ENCODE results near the gene DNAAF3. TPM values are rescaled to one million over a fixed set of nuclear protein-coding genes. Genes with fewer than 3 reads are reported as not detected.

Gene DNAAF3
- 3.6 to 6.9 TPM (median 5.8 TPM) in 5 replicates for total RNA-seq (2022; extraction: Qiagen RNA extraction)

DNA sequence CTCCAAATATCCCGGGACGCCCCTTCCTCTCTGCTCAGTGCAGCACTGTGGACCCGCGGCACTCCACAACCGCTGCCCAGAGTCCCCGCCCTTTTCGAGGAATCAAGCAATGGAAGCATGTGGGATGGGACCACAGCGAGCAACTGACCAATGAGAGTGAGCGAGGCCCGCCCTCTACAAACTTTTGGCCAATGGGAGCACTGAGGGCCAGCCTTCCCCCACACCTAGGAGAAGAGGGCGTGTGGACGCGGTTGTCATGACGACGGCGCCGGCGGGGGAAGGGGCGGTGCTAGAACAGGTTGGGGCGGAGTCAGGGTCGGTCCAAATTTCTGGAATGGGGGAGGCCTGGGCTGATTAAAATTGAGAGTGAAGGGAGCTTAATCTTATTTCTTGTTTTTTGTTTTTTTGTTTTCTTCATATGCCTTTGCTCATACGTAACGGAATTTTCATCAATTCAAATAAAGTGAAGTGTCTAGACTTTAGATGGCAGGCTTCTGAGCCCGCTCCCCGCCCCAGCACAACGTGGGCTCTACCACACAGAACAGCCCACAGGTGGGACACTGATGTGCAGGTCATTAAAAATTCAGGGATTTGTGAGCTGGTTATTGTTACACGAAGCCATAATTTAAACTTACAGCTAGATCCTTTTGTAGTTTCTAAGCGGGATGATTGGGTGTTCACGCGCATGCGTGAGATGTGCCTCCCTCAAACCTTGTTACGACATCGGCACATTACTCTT, at the start of gene DNAAF3:
DNAAF3 (minus strand) TSS at position 84 of the 739 bp plus-strand sequence. CDS start 200 bp downstream, outside the sequence.

GRCh38 chr19:55208880-55209692, 42.7 kb upstream of the DNAAF3 start, which contains the start of gene PTPRH:
Gene PTPRH (minus strand): TSS chr19:55209501. CDS start chr19:55209433, 68 bp downstream.

GRCh38 chr19:55179606-55180484, 13.4 kb upstream of the DNAAF3 start, which contains the start of gene SYT5:
Gene SYT5 (minus strand): TSS chr19:55180289. CDS start chr19:55179041, 1,248 bp downstream.

DNA sequence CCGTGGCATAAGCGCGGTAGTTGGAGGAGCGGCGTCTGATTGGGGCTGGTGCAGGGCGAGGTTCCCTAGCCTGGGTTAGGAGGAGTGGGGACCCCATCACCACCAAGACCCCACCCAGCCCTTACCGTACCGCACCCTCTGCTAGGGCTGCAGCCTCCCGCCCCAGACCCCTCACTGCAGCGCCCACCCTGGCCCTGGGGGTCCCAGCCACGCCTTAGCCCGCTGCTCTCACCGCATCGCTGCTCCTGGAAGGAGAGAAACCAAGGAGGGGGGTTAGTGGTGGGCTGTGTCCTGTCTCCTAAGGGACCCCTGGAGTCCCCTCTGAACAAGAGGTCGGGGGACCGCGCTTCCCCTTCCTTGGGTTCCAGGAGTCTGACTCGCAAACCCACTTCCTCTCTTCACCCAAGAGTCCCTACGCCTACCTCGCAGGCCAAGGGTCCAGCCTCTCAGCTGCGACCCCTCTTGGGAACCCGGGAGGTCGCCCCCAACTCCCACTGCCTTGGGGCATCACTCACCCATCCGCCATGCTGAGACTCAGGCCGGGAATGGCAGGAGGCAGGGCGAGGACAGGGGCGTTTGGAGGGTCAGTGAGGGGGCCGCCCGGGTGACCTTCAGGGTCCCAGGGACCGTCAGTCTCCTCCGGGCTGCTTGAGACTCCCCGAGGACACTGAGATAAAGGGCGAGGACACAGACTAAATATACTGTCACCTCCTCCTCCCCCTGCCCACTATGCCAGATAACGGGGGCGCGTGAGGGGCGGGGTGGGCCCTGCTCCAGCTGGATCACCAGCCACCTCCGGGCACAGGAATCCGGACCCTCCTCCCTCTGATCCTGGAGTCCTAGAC, 9.1 kb downstream of the DNAAF3 start, which contains the start of gene TNNI3:
TNNI3 (minus strand) TSS at position 669 of the 845 bp plus-strand sequence; CDS start at position 526, 143 bp downstream.

GRCh38 chr19:55149078-55150003, 17.1 kb downstream of the DNAAF3 start, which contains the start of gene TNNT1:
Gene TNNT1 (minus strand): TSS chr19:55149206. CDS start chr19:55147157, 2,049 bp downstream.

GRCh38 chr19:55116859-55117662, 49.4 kb downstream of the DNAAF3 start, which contains the start of gene PPP1R12C:
Gene PPP1R12C (minus strand): TSS chr19:55117637. CDS start chr19:55117543, 94 bp downstream.

Other genes with a start within 250 kb of the DNAAF3 start
- not detected in 5 replicates for gene NLRP7, start 219.1 kb downstream of the DNAAF3 start, total RNA-seq (2022; extraction: Qiagen RNA extraction)
- 23.9 to 26.9 TPM (median 25.8 TPM) in 5 replicates for gene NLRP2, start 200.2 kb downstream of the DNAAF3 start, total RNA-seq (2022; extraction: Qiagen RNA extraction)
- 0.15 to 0.24 TPM (median 0.19 TPM) in 4 of 5 replicates, not detected in the other for gene GP6, start 128.3 kb downstream of the DNAAF3 start, total RNA-seq (2022; extraction: Qiagen RNA extraction)
- gene RDH13, start 103.5 kb downstream of the DNAAF3 start, total RNA-seq (2022; extraction: Qiagen RNA extraction), result 15.8 to 31.4 TPM (median 20.9 TPM) in 5 replicates
- 3.4 to 7.4 TPM (median 6.3 TPM) in 5 replicates for gene EPS8L1, start 90.7 kb downstream of the DNAAF3 start, total RNA-seq (2022; extraction: Qiagen RNA extraction)
- gene PPP1R12C, start 49.0 kb downstream of the DNAAF3 start, total RNA-seq (2022; extraction: Qiagen RNA extraction), result 55.7 to 98.5 TPM (median 82.8 TPM) in 5 replicates
- 107 to 150 TPM (median 135 TPM) in 5 replicates for gene TNNT1, start 17.4 kb downstream of the DNAAF3 start, total RNA-seq (2022; extraction: Qiagen RNA extraction)
- gene TNNI3, start 8.9 kb downstream of the DNAAF3 start, total RNA-seq (2022; extraction: Qiagen RNA extraction), result 6.4 to 8.9 TPM (median 7.9 TPM) in 5 replicates
- 3.0 to 6.1 TPM (median 4.4 TPM) in 5 replicates for gene SYT5, start 13.7 kb upstream of the DNAAF3 start, total RNA-seq (2022; extraction: Qiagen RNA extraction)
- 3.5 to 6.0 TPM (median 5.0 TPM) in 5 replicates for gene PTPRH, start 42.9 kb upstream of the DNAAF3 start, total RNA-seq (2022; extraction: Qiagen RNA extraction)
- gene TMEM86B, start 62.1 kb upstream of the DNAAF3 start, total RNA-seq (2022; extraction: Qiagen RNA extraction), result 3.1 to 5.4 TPM (median 3.9 TPM) in 5 replicates
- 81.0 to 117 TPM (median 113 TPM) in 5 replicates for gene PPP6R1, start 92.4 kb upstream of the DNAAF3 start, total RNA-seq (2022; extraction: Qiagen RNA extraction)
- 118 to 150 TPM (median 135 TPM) in 5 replicates for gene HSPBP1, start 113.5 kb upstream of the DNAAF3 start, total RNA-seq (2022; extraction: Qiagen RNA extraction)
- gene BRSK1, start 117.4 kb upstream of the DNAAF3 start, total RNA-seq (2022; extraction: Qiagen RNA extraction), result 2.9 to 4.1 TPM (median 3.0 TPM) in 5 replicates
- gene TMEM150B, start 158.7 kb upstream of the DNAAF3 start, total RNA-seq (2022; extraction: Qiagen RNA extraction), result not detected in 5 replicates
- gene KMT5C, start 173.3 kb upstream of the DNAAF3 start, total RNA-seq (2022; extraction: Qiagen RNA extraction), result 3.6 to 8.3 TPM (median 6.7 TPM) in 5 replicates
- 0.33 to 4.4 TPM (median 1.0 TPM) in 5 replicates for gene COX6B2, start 188.1 kb upstream of the DNAAF3 start, total RNA-seq (2022; extraction: Qiagen RNA extraction)
- 0.05 to 0.22 TPM (median 0.08 TPM) in 5 replicates for gene GARIN5B, start 196.6 kb upstream of the DNAAF3 start, total RNA-seq (2022; extraction: Qiagen RNA extraction)
- 16.3 to 22.0 TPM (median 18.1 TPM) in 5 replicates for gene IL11, start 203.8 kb upstream of the DNAAF3 start, total RNA-seq (2022; extraction: Qiagen RNA extraction)
- 1.1 to 2.4 TPM (median 1.5 TPM) in 5 replicates for gene TMEM190, start 210.2 kb upstream of the DNAAF3 start, total RNA-seq (2022; extraction: Qiagen RNA extraction)
- gene TMEM238, start 217.7 kb upstream of the DNAAF3 start, total RNA-seq (2022; extraction: Qiagen RNA extraction), result 2.5 to 10.7 TPM (median 9.7 TPM) in 5 replicates
- 2,416 to 3,186 TPM (median 2,701 TPM) in 5 replicates for gene RPL28, start 219.3 kb upstream of the DNAAF3 start, total RNA-seq (2022; extraction: Qiagen RNA extraction)
- 282 to 492 TPM (median 445 TPM) in 5 replicates for gene UBE2S, start 241.2 kb upstream of the DNAAF3 start, total RNA-seq (2022; extraction: Qiagen RNA extraction)

Data from A549 treated with Mapracorat at 1 μM for 4 hours (cell line).